ENCODE data around the gene NAGA.

DNA sequence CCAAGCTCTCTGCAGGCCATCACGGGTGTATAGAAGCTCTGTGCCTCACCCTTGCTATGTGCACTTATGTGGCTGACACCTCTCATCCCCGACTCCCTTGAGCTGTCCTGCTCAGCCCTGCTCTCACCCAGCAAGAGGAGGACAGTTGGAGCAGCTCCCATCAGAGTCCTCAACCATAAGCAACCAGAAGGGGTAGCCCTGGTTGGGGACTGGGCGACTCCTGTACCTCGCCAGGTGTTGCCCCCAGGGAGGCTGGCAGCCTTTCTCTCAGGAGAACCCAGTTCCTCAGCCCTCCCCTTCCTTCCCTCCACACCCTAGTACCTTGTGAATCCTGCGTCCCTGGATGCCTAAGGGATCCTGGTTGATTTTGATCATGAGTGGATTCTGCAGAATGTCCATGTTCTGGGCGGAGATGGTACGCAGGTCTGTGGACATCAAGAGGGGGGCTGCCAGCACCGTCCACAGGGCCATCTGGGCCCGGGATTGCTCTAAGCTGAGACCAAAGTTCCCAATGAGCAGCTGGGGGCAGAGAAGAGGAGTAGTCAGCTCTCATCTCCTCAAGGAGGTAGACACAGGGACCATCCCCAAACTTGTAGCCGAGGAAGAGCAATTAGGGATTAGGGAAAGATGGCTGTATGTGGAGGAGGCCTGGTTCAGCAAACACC, 8.0 kb downstream of the NAGA start:
- TF ChIP-seq PCBP1 (IDR thresholded peaks at IDR 0.05; ENCODE audit: low read depth, low read length, poor library complexity, severe bottlenecking) = no peak
- no peak for TF ChIP-seq MAFG (tag; conservative IDR thresholded peaks at IDR 0.05)

All from K562 (cell line).